Uterus (tissue), 4 donors: ENCODE data around the gene PRKG1. TPM values are rescaled to one million over a fixed set of nuclear protein-coding genes. Genes with fewer than 3 reads are reported as not detected.

Source experiments
- DNase-seq, 2 donors: peaks; one replicate each; pipeline ENCODE4 v3.0.0-alpha.2; 2019 to 2020
- H3K27ac ChIP-seq, 2 donors: fragments of 200-600 bp; sonication (generic); 1 replicate in 1 of 2; 2 replicates in 1 of 2; pipeline ENCODE4 v1.5.1; 2016 to 2018
- H3K27me3 ChIP-seq, 2 donors: fragments of 200-600 bp; sonication (generic); one replicate each; pipeline ENCODE4 v1.5.1; 2018 to 2019; ENCODE audit warnings: control low read depth in 1 of 2
- H3K36me3 ChIP-seq, 2 donors: fragments of 200-600 bp; sonication (generic); one replicate each; pipeline ENCODE4 v1.5.1; 2019; ENCODE audit warnings: control low read depth in 1 of 2
- H3K4me1 ChIP-seq, 2 donors: fragments of 200-600 bp; sonication (generic); one replicate each; pipeline ENCODE4 v1.5.1; 2018 to 2019; ENCODE audit warnings: control low read depth in 1 of 2
- H3K4me3 ChIP-seq, 2 donors: fragments of 200-600 bp; sonication (generic); 1 replicate in 1 of 2; 2 replicates in 1 of 2; pipeline ENCODE4 v1.5.1; 2018 to 2019; ENCODE audit warnings: mild to moderate bottlenecking in 1 of 2
- H3K9me3 ChIP-seq, 2 donors: fragments of 200-600 bp; sonication (generic); one replicate each; pipeline ENCODE4 v1.5.1; 2019; ENCODE audit warnings: control low read depth in 1 of 2
- CTCF ChIP-seq, 4 experiments: fragments of 200-600 bp in 2 of 4; fragments of 450-650 bp in 2 of 4; sonication (generic) in 2 of 4; IDR thresholded peaks; one replicate each; pipeline ENCODE4 v1.5.1; 2016 to 2019; ENCODE audit warnings: antibody characterized with exemption in 4 of 4, mild to moderate bottlenecking in 2 of 4, moderate library complexity in 1 of 4
- POLR2A ChIP-seq, 2 donors: fragments of 450-650 bp; IDR thresholded peaks; one replicate each; pipeline ENCODE4 v1.6.1; 2016; ENCODE audit warnings: antibody characterized with exemption in 2 of 2, mild to moderate bottlenecking in 1 of 2, moderate library complexity in 1 of 2
- intact Hi-C: fragments of 100-400 bp; cut with DNase I; formaldehyde crosslinking; loops from one replicate; pipeline ENCODE4 v1.15.1; 2023; ENCODE audit warnings: low total_unique reads
- total RNA-seq, 4 donors: library from RNA; depleted of rRNA in 3 of 4; stranded (reverse); fragments of >200 nt in 3 of 4; gene quantifications; one replicate each; pipeline versions ENCODE4 v1.1.0 to v1.2.4, GENCODE V29; 2014 to 2023
- donor health status: DM: yes; HTN: yes; CAD: no.

The PRKG1 gene
- total RNA-seq, 4 donors from 2014 or later: 32.4 to 136 (median 69.6) TPM

- no peak for TF ChIP-seq CTCF (IDR thresholded peaks at IDR 0.05)
- no peak for TF ChIP-seq POLR2A (IDR thresholded peaks at IDR 0.05)
- no peak for DNase-seq
- intact Hi-C loops: no loop called here
- no peaks in the 10 kb centered on the region for H3K27me3 ChIP-seq
- no peaks in the 10 kb centered on the region for H3K36me3 ChIP-seq
- H3K4me3 ChIP-seq: no peak overlapping the region
- no peaks in the 10 kb centered on the region for H3K9me3 ChIP-seq
- no peak overlapping the region for H3K27ac ChIP-seq
- no peaks in the 10 kb centered on the region for H3K4me1 ChIP-seq
Observed at GRCh38 chr10:51905032-51905431, 830.7 kb downstream of the PRKG1 start.

- no peaks in the 10 kb centered on the region for H3K4me1 ChIP-seq
- no peaks in the 10 kb centered on the region for H3K27me3 ChIP-seq
- TF ChIP-seq POLR2A (IDR thresholded peaks at IDR 0.05): no peak
- TF ChIP-seq CTCF (IDR thresholded peaks at IDR 0.05): no peak
- no peaks in the 10 kb centered on the region for H3K9me3 ChIP-seq
- H3K4me3 ChIP-seq: no peak overlapping the region
- intact Hi-C loops: no loop called here
- no peaks in the 10 kb centered on the region for H3K36me3 ChIP-seq
- no peak overlapping the region for H3K27ac ChIP-seq
- DNase-seq: no peak
Observed at GRCh38 chr10:51907361-51907760, 833.1 kb downstream of the PRKG1 start.

- Histone ChIP-seq H3K9me3 (no peaks in the 10 kb centered on the region), H3K27me3 (no peaks in the 10 kb centered on the region), H3K4me3 (no peak overlapping the region), H3K36me3 (no peaks in the 10 kb centered on the region), H3K4me1 (no peaks in the 10 kb centered on the region), H3K27ac (peak overlapping the region in 1 of 2 donors; percentile 15)
- TF ChIP-seq CTCF (IDR thresholded peaks at IDR 0.05) (no peak), POLR2A (IDR thresholded peaks at IDR 0.05) (no peak)
- DNase-seq: no peak
- intact Hi-C loops: no loop called here
Observed at GRCh38 chr10:51910189-51910588, 835.9 kb downstream of the PRKG1 start.

- H3K9me3 ChIP-seq: no peaks in the 10 kb centered on the region
- H3K27ac ChIP-seq: peak overlapping the region in 1 of 2 donors; percentile 15
- DNase-seq: no peak
- peaks cover 0 to 1% of the 10 kb centered on the region in 2 donors for H3K4me1 ChIP-seq
- no peaks in the 10 kb centered on the region for H3K27me3 ChIP-seq
- no peaks in the 10 kb centered on the region for H3K36me3 ChIP-seq
- no peak for TF ChIP-seq POLR2A (IDR thresholded peaks at IDR 0.05)
- TF ChIP-seq CTCF (IDR thresholded peaks at IDR 0.05): no peak
- intact Hi-C loops: no loop called here
- H3K4me3 ChIP-seq: no peak overlapping the region
Observed at GRCh38 chr10:51910596-51910995, 836.3 kb downstream of the PRKG1 start.

- peak overlapping the region; percentile 1 to 39 for H3K27ac ChIP-seq
- no peak overlapping the region for H3K4me3 ChIP-seq
- no peaks in the 10 kb centered on the region for H3K9me3 ChIP-seq
- peaks cover 0 to 4% of the 10 kb centered on the region in 2 donors for H3K4me1 ChIP-seq
- TF ChIP-seq CTCF (IDR thresholded peaks at IDR 0.05): no peak
- no peak for TF ChIP-seq POLR2A (IDR thresholded peaks at IDR 0.05)
- no peak for DNase-seq
- H3K36me3 ChIP-seq: no peaks in the 10 kb centered on the region
- intact Hi-C loops: no loop called here
- H3K27me3 ChIP-seq: no peaks in the 10 kb centered on the region
Observed at GRCh38 chr10:51911723-51912122, 837.4 kb downstream of the PRKG1 start.
